ENCODE results near the gene MRPS18C.

DNA sequence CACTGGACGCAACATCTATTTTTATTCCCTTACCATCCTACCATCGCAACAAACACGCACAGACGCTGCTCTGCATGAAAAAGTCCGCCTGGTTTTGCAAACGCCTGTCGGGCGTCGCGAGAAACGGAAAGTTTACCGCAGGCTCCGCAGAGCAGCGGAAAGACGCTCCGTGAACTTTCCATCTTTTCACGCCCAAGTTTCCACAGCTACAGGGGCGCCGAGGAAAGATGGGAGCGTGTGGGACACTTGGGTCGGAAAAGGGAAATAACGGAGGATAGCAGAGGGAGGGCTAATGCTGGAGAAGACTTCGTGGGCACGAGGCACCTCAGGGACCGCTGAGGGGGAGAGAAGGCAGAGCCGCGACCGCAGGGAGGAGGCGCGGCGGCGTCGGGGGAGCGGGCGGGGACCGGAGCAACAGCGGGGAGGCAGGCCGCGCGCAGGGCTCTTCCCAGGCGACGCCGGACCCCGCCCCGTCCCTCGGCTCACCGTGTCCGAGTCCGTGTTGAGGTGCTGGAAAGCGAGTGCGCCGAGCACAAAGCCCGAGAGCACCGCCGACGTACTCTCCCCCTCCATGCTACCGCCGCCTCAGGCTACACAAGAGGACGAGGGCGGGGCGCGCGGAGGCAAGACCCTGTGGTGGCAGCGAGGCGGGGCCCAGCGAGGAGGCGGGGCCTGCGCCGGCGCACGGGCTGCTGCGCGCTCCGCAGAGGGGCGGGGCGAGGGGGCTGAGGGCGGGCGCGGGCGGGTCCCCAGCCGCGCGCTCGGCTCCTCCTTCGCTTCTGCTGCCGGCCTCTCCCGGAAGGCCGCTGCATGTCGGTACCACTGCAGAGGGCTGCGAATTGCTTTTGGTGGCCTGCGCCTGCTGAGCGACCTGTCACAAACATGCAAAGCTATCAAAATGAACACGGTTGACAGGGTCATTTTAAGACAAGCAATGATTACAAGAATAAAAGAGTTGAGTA, 28.9 kb downstream of the MRPS18C start, which contains the start of gene ABRAXAS1:
- TF ChIP-seq, protein P1, sequence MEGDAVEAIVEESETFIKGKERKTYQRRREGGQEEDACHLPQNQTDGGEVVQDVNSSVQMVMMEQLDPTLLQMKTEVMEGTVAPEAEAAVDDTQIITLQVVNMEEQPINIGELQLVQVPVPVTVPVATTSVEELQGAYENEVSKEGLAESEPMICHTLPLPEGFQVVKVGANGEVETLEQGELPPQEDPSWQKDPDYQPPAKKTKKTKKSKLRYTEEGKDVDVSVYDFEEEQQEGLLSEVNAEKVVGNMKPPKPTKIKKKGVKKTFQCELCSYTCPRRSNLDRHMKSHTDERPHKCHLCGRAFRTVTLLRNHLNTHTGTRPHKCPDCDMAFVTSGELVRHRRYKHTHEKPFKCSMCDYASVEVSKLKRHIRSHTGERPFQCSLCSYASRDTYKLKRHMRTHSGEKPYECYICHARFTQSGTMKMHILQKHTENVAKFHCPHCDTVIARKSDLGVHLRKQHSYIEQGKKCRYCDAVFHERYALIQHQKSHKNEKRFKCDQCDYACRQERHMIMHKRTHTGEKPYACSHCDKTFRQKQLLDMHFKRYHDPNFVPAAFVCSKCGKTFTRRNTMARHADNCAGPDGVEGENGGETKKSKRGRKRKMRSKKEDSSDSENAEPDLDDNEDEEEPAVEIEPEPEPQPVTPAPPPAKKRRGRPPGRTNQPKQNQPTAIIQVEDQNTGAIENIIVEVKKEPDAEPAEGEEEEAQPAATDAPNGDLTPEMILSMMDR (IDR thresholded peaks at IDR 0.05) = peak in 1 of 4 experiments; percentile 10
- TF ChIP-seq POLR2AphosphoS5 (IDR thresholded peaks at IDR 0.05) = peak; percentile 82

All from prostate gland (tissue), 2 donors.